RWPE2 (cell line): Measurements from ENCODE around the gene ZFYVE19.

Experiments
- ATAC-seq: fragments of 200-7000 bp; cut with Tn5 transposase; 3 replicates; pipeline ENCODE4 v1.9.1; 2021; ENCODE audit warnings: low read depth
- DNase-seq: peaks from one replicate; pipeline ENCODE4 v3.0.0-alpha.2; 2020; ENCODE audit warnings: low spot score
- H3K27ac ChIP-seq: fragments of 450-650 bp; 2 replicates; pipeline ENCODE4 v1.5.1; 2017; ENCODE audit warnings: mild to moderate bottlenecking; ENCODE audit not compliant: poor library complexity, severe bottlenecking
- H3K27me3 ChIP-seq: fragments of 250-450 bp; sonication (Bioruptor Pico); 2 replicates; pipeline ENCODE4 v1.5.1; 2021; ENCODE audit warnings: mild to moderate bottlenecking, moderate library complexity; ENCODE audit not compliant: insufficient read depth, poor library complexity, severe bottlenecking
- H3K36me3 ChIP-seq: fragments of 250-450 bp; sonication (Bioruptor Pico); 2 replicates; pipeline ENCODE4 v1.5.1; 2020; ENCODE audit warnings: low read depth, mild to moderate bottlenecking, moderate library complexity
- H3K4me1 ChIP-seq: fragments of 250-450 bp; sonication (Bioruptor Pico); 2 replicates; pipeline ENCODE4 v1.5.1; 2021; ENCODE audit warnings: mild to moderate bottlenecking, moderate library complexity; ENCODE audit not compliant: insufficient read depth, poor library complexity, severe bottlenecking
- H3K4me3 ChIP-seq: fragments of 250-450 bp; sonication (Bioruptor Pico); 2 replicates; pipeline ENCODE4 v1.5.1; 2021; ENCODE audit warnings: mild to moderate bottlenecking, moderate library complexity; ENCODE audit not compliant: severe bottlenecking
- H3K9me3 ChIP-seq: fragments of 250-450 bp; sonication (Bioruptor Pico); 2 replicates; pipeline ENCODE4 v1.5.1; 2021; ENCODE audit warnings: mild to moderate bottlenecking, moderate library complexity; ENCODE audit not compliant: severe bottlenecking
- CTCF ChIP-seq: fragments of 450-650 bp; IDR thresholded peaks from one replicate; pipeline ENCODE4 v1.5.1; 2017; ENCODE audit warnings: mild to moderate bottlenecking, moderate library complexity; ENCODE audit not compliant: poor library complexity, severe bottlenecking

ZFYVE19 gene

GRCh38 chr15:40847223-40847961 lies 40.5 kb downstream of the ZFYVE19 start:
- Histone ChIP-seq H3K4me3 (peak overlapping the region; percentile 61), H3K27ac (peak overlapping the region; percentile 90), H3K4me1 (peaks cover 24% of the 10 kb centered on the region), H3K27me3 (no peaks in the 10 kb centered on the region), H3K36me3 (peaks cover 68% of the 10 kb centered on the region), H3K9me3 (no peaks in the 10 kb centered on the region)
- DNase-seq (no peak), ATAC-seq (peak; percentile 68)
- TF ChIP-seq CTCF = peak; percentile 27

- no peak overlapping the region for H3K4me3 ChIP-seq
- H3K27me3 ChIP-seq = no peaks in the 10 kb centered on the region
- DNase-seq = no peak
- H3K27ac ChIP-seq = no peak overlapping the region
- ATAC-seq = no peak
- H3K9me3 ChIP-seq = no peaks in the 10 kb centered on the region
- TF ChIP-seq CTCF = no peak
- peaks cover 97% of the 10 kb centered on the region for H3K36me3 ChIP-seq
- H3K4me1 ChIP-seq = peaks cover 24% of the 10 kb centered on the region
These were observed 43.8 kb downstream of the ZFYVE19 start for GRCh38 chr15:40850576-40851112.

GRCh38 chr15:40852529-40852928 lies 45.6 kb downstream of the ZFYVE19 start:
- Histone ChIP-seq H3K27ac (no peak overlapping the region), H3K36me3 (peaks cover 97% of the 10 kb centered on the region), H3K27me3 (no peaks in the 10 kb centered on the region), H3K9me3 (no peaks in the 10 kb centered on the region), H3K4me3 (no peak overlapping the region), H3K4me1 (peaks cover 9% of the 10 kb centered on the region)
- TF ChIP-seq CTCF = no peak
- DNase-seq (no peak), ATAC-seq (no peak)

GRCh38 chr15:40853241-40853890 lies 46.5 kb downstream of the ZFYVE19 start:
- no peak for TF ChIP-seq CTCF
- Histone ChIP-seq H3K27me3 (no peaks in the 10 kb centered on the region), H3K9me3 (no peaks in the 10 kb centered on the region), H3K36me3 (peaks cover 89% of the 10 kb centered on the region), H3K27ac (no peak overlapping the region), H3K4me1 (peaks cover under 1% of the 10 kb centered on the region), H3K4me3 (no peak overlapping the region)
- no peak for DNase-seq
- ATAC-seq = no peak
